ENCODE measurements around the gene NRP1.

GRCh38 chr10:33228426-33228825 lies 106.0 kb downstream of the NRP1 start:
- TF ChIP-seq CTCF (IDR thresholded peaks at IDR 0.05; ENCODE audit: control extremely low read depth in 1 of 3, insufficient read depth in 1 of 3, low read depth in 1 of 3, low read length in 3 of 3) = no peak
- TF ChIP-seq EZH2 (IDR thresholded peaks at IDR 0.05; ENCODE audit: low read depth, low read length, severe bottlenecking) = no peak
- TF ChIP-seq, protein P1, sequence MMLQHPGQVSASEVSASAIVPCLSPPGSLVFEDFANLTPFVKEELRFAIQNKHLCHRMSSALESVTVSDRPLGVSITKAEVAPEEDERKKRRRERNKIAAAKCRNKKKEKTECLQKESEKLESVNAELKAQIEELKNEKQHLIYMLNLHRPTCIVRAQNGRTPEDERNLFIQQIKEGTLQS (IDR thresholded peaks at IDR 0.05; ENCODE audit: insufficient read depth, low read depth, low read length) = no peak
- TF ChIP-seq GTF2F1 (IDR thresholded peaks at IDR 0.05; ENCODE audit: borderline replicate concordance, low read depth, low read length) = no peak
- no peak for TF ChIP-seq BCL11A (IDR thresholded peaks at IDR 0.05; ENCODE audit: low read depth in 2 of 2, low read length in 2 of 2)
- no peak for TF ChIP-seq JUN (IDR thresholded peaks at IDR 0.05; ENCODE audit: low read depth, low read length)
- no peak for TF ChIP-seq SP4 (IDR thresholded peaks at IDR 0.05; ENCODE audit: low read length)
- TF ChIP-seq EP300 (IDR thresholded peaks at IDR 0.05; ENCODE audit: borderline replicate concordance in 1 of 2, low read depth in 2 of 2, low read length in 2 of 2) = no peak
- TF ChIP-seq POLR2A (IDR thresholded peaks at IDR 0.05; ENCODE audit: control extremely low read depth in 1 of 2, low read depth in 2 of 2, low read length in 2 of 2) = no peak
- TF ChIP-seq TBP (IDR thresholded peaks at IDR 0.05; ENCODE audit: low read depth, low read length) = no peak
- TF ChIP-seq SP1 (IDR thresholded peaks at IDR 0.05; ENCODE audit: low read depth, low read length) = no peak
- TF ChIP-seq POLR2AphosphoS5 (IDR thresholded peaks at IDR 0.05; ENCODE audit: low read depth, low read length) = no peak
- TF ChIP-seq RAD21 (IDR thresholded peaks at IDR 0.05 in 1 of 2, conservative IDR thresholded peaks at IDR 0.05 in 1 of 2; ENCODE audit: low read depth in 2 of 2, low read length in 2 of 2) = no peak
- TF ChIP-seq RFX5 (IDR thresholded peaks at IDR 0.05; ENCODE audit: borderline replicate concordance, low read depth, low read length) = no peak
